Ureter (tissue), 1 donor: Measurements from ENCODE around the gene LHPP. TPM values are rescaled to one million over a fixed set of nuclear protein-coding genes. Genes with fewer than 3 reads are reported as not detected.
A peak's percentile ranks its signal among the peaks of the same experiment; 100 is the strongest.

ENCODE experiments used
- DNase-seq: peaks from one replicate; pipeline ENCODE4 v3.0.0-alpha.2; 2020; ENCODE audit warnings: low spot score
- total RNA-seq: library from RNA; stranded (reverse); gene quantifications from one replicate; pipeline ENCODE4 v1.2.4, GENCODE V29; 2023
- donor health status: DM: yes; HTN: yes; CAD: no.

Gene LHPP
- total RNA-seq, 1 donor from 2014 or later = 37.9 TPM

DNA sequence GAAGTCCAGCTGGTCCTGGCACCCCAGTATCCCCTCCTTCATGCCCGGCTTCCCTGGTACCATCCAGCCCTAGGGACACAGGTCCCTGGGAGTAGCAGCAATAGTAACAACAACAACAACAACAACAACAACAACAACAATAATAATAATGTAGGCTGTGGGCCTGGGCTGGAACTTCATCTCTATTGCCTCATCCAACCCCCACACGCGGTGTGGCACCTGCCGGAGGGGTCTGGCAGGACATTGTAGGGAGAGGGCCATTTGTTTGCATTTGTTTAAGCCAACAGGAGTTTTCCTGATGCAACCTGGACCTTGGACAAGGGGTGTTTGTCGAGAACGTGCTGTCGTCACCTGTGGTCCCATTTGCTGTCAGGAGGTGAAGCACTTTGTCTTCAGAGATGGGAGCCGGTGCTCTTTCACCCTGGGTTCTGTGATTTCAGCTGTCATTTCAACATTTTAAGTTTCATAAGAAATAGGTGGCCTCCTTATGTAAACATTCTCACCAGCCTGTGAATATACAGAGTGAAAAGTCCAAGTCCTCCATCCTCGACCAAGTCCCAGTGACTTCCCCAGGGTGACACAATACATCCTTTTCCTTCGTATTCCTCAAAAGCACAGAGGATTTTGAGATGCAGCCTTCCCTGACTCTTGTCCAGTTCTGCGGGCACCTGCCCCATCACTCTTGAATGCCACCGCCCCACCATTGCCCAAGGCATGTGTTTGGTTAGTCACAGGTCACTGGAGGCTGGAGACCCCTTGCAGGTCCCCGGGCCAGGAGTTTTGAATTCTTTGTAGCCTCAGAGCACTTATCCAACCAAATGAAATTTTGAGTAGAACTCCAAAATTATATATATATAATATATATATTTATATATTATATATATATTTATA is 9.2 kb downstream of the LHPP start:
- DNase-seq = no peak

DNA sequence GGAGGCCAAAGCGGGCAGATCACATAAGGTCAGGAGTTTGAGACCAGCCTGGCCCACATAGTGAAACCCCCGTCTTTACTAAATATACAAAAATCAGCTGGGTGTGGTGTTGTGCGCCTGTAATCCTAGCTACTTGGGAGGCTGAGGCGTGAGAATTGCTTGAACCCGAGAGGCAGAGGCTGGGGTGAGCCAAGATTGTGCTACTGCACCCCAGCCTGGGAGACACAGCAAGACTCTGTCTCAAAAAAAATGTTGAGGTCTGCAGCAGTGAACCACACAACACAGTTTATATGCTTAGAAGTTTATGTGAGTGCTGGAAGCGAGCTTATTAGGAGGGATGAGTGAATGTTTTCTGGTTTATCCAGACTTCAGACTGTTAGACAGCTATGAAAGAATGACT is 10.4 kb downstream of the LHPP start:
- no peak for DNase-seq

DNA sequence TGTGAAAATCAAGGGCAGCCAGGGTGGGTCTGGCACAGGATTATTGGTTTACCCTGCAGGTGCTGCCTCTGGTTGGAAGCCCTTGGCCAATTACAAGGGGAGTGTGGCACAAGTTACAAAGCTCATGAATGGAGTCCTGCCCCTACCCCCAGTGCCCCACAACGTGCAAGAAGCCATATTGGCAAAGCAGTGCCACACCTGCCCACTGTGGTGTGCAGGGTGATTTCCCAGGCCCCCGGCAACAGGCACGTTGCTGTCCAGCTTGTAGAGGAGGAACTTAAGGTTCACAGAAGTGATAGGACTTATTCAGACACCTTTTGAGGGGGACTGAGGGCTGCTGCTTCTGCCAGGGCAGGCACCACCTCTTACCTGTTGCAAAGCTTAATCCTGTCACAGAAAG is 11.4 kb downstream of the LHPP start:
- DNase-seq = no peak

DNA sequence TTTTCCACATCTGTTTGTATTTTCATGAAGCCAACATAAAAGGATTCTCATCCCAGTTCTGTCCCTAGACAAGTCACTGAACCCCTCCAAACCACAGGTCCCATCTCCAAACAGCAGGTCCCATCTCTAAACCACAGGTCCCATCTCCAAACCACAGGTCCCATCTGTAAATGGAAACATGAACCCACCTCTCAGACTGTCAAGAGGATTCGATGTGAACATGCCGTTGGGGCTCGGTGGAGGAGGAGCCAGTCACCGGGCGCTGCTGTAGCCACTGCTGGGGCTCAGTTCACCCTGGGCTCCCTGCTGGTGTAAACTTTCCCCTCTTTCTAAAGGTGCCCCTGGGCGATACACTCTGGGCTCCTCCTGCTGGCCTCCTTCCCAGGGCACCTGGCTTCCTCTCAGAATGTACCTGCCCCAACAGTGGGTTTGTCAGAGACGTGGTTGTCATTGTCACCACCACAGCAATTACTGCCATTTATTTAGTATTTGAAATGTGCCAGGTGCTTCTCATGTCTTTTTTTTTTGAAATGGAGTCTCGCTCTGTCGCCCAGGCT is 13.0 kb downstream of the LHPP start:
- no peak for DNase-seq

DNA sequence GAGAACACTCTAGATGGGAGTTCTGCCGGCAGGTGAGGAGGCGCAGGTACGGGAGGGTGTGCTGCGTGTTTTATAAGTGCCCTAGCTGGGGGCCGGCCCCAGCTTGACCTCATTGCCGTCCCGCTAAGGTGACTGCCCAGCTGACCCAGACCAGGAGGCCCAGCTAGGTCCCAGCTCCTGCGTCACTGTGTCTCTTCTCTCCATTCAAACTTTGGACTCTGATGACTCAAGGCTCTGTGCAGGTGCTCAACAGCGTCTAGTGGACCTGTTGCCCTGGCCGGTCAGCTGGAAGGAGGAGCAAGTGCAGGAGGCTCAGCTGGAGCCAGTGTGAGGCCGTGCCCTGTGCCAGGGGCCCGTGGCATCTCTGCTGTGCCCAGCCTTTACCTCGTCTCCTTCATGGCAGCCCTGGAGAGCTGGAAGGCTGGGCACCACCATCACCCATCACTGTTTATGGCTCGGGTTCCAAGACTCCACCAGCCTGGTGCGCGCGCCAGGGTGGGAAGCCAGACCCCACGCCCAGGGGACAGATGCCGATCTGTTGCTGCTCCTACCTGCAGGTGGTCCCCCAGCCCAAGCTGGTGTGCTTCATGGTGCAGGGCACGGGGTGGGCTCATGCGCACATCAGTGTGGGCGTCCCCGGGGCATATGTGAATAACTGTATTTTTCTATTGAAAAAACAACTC is 14.6 kb downstream of the LHPP start:
- DNase-seq = no peak

DNA sequence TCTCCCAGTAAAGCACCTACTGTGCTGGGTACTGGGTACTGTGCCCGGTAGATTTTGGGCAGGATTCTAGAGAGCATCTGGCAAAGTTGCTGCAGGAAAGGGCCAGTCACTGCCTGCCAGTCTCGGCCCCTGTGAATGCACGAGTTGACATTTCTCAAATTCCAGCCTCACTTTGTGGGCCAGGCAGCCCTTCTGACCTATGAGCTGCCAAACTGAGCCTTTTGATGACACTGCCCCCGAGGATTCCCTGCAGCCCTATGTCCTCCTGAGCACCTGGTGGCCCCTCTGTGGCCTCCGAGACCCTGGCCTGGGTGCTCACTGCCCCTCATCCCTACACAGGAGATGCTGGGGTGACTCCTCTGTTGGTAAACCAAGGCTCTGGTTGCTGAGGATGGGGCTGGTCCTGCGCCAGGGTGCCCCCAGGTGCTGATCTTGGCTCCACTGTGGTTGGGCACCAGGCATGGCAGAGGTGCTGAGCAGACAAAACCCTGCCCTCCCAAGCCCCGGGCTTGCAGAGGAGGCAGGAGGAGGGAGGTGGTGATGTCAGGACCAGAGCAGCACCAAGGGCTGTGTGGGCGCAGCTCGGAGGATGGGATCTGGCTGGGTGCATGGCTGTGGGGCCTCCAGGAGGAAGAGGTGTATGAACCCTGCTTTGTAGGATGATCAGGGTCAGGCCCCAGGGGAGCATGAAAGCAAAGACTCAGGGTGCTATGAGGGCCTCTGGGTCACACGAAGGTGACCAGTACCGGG is 16.2 kb downstream of the LHPP start:
- DNase-seq = no peak

DNA sequence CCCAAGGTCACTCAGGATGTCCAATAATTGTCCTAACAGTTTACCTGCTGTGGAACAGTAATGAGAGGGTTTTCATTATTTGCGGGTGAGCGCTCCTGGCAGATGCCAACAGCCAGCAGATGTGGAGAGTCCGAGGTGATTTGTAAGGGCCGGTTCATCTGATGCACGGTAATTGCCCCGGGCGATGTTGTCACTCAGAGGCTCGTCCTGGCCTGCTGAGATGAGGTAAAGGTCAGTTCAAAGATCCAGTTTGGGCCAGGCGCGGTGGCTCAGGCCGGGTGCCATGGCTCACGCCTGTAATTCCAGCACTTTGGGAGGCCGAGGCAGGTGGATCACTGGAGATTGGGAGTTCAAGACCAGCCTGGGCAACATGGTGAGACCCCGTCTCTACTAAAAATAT is 16.9 kb downstream of the LHPP start:
- no peak for DNase-seq

DNA sequence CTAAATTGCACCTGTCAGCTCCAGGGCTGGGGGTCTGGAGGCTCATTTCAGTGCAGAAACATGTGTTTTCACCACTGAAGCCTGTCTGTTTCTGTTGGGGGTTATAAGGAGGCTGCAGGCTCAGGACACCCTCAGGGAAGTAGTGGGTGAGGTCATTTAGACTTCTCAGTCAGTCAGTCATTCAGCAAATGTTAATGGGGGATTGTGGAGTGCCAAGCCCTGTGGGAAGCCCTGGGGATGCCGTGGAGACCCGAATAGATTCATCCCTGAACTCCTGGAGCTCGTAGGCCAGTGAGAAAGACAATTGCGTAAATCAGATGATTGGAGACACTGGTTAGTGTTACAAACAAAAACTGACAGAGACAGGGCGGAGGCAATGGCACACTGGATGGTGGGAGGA is 19.2 kb downstream of the LHPP start:
- DNase-seq = no peak

DNA sequence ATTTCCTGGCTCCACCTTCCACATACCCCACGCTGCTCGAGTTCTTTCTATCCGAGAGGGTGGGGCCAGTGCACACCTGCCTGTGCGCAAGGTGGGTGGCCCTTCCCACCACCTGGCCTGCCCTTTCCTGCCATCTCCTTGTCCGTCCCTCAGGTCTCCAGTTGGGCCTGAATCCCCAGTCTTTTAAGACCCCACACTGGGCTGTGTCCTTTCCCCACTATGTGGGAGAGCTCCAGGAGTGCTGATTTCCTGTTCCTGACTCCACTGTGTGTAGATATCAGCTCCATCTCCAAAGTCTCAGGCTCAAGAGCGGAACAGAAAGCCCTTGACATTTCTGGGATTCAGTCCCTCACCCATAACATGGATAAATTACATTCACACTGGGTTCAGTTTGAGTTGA is 20.1 kb downstream of the LHPP start:
- no peak for DNase-seq

DNA sequence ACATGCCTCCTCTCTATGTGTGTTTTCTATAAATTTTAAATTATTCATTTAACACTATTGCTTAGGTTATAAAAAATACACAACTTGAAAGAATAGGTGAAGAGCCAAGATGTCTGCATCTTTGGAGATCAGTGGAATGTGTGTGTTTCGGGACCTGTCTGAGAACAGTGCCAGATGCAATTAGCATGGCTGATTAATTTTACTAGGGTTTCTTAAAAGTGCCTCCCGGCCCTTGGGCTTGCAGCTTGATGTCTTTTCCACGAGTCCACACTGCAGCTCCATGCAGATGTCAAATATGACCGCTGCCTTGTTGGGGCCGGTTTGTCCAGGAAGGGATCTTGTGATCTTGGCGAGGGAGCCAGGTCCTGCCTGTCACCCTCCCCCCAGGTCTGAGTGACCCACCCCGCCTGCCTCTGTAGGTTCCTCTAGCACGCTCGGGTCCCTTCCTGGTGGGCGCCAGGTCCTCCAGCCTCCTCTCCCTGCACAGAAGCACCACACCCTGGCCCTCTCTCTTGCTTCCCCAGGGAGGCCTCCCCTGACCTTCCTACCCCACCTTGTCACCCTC is 20.7 kb downstream of the LHPP start:
- DNase-seq = no peak

DNA sequence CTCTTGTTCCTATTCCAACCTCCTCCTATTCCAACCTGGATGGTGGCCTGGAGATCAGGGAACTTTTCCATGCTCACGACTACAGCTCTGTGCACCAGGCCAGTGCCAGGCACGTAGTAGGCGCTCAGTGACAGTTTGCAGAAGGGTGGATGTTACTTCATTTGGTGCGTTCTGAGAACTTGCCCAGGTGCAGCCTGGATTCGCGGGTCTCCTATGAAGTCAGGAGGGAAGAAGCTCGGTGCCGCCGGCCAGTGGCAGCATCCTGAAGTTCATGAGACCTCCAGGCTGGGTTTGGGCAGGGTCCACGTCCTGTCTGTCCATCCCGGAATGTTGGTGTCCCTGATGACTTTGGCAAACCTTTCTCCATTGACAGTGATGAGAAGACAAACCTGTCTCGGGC is 21.3 kb downstream of the LHPP start:
- no peak for DNase-seq

DNA sequence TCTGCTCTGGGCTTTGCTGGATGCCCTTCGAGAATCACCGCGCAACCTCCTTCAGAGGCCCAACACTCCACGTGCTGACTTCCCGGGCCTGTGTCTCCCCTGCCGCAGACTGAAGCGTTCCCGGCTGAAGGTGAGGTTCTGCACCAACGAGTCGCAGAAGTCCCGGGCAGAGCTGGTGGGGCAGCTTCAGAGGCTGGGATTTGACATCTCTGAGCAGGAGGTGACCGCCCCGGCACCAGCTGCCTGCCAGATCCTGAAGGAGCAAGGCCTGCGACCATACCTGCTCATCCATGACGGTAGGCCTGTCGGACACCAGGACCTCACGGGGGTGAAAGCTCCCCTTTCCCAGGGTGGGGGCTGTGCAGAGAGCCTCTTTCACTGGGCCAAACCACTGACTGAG is 22.4 kb downstream of the LHPP start:
- no peak for DNase-seq

DNA sequence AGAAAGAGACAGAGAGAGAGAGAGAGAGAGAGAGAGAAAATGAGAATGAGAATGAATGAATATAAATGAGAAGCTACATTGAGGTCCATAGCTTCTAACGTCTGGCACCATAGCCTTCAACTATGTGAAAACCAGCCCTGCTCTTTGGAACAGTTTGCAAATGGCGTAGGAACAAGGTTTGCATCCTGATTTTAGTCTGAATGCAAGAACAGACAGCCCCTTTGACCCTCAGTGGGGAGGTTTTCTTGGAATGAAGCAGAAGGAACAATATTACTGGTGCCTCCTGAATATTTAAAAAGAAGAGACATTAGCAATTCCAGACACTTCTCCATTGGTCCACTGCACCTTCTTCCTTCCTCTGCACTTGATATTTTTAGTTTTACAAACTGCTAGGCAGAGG is 23.0 kb downstream of the LHPP start:
- no peak for DNase-seq

DNA sequence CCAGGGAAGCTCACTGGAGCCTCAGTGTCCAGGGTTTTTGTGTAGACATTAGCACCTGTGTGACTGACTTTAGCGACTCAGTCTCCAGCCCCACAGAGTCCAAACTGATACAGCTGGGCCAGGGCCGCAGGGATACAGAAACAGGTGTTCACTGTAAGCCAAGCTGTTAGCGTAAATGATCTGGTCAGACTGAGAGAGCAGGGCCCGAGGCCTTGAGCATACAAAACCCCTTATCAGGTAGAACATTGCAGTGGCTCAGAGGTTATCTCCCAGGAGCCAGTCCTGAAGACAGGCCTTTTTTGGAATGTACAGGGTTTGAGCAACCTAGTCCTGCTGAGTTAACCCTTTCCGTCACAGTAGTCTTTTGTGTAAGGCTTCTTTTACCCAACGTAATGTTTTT is 25.0 kb downstream of the LHPP start:
- no peak for DNase-seq

DNA sequence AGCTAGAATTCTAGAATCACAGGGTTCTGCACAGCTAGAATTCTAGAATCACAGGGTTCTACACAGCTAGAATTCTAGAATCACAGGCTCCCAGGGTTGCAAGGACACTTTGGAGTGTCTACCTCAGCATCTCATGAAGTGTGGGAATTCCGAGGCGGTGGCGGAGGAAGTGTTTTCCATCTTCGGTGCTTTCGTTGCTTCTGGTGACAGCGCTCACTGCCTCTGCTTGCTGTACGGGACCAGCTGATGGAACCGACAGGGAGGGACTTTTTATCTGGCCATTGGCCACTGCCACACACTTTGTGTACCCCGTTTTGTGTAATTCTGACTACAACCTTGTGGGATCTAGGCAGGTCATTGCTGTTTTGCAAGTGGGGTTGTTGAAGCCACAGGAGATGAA is 29.5 kb downstream of the LHPP start:
- DNase-seq = no peak

DNA sequence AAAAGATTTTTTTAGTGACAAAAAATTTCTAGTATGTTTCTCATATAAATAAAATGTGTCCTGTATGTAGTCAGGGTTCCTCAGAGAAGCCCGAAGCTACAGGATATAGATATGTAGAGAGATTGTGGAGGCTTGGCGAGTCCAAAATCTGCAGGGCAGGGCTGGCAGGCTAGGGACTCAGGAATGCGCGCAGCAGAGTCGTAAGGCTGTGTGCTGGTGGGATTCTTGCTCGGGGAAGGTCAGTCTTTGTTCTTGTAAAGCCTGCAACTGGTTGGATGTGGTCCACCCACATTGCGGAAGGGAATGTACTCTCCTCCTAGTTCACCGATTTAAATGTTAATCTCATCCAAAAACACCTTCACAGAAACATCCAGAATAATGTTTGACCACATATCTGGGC is 30.6 kb downstream of the LHPP start:
- DNase-seq = no peak

DNA sequence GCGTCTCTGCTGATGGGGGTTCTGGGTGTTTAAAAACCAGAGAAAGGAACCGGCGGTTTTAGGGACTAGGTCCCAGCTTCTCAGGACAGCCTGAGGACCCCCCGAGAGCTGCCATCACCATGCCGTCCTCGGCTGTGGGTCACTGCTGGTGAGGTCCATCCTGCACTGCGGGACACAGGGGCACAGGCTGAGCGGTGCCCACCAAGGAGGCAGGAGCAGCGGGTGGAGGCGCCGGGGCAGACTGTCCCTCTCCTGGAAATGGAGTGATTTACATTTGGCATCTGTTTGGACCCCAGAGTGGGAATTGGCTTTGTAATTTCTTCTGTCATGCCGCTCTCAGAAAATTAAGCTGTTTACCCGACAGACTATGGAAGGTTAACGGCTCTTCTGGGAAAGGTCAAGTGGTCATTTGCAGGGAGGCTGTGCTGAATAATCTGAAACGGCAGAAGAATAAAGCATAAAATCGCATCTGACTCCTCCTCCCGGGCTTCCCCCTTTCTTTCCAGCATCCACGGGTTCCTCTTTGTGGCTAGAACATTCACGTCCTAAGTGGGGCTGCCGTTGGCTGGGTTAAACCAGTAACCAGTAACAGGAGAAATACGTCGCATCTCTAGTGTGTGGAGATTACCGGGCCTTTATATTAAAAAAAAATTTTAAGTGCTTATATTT is 31.7 kb downstream of the LHPP start:
- no peak for DNase-seq

DNA sequence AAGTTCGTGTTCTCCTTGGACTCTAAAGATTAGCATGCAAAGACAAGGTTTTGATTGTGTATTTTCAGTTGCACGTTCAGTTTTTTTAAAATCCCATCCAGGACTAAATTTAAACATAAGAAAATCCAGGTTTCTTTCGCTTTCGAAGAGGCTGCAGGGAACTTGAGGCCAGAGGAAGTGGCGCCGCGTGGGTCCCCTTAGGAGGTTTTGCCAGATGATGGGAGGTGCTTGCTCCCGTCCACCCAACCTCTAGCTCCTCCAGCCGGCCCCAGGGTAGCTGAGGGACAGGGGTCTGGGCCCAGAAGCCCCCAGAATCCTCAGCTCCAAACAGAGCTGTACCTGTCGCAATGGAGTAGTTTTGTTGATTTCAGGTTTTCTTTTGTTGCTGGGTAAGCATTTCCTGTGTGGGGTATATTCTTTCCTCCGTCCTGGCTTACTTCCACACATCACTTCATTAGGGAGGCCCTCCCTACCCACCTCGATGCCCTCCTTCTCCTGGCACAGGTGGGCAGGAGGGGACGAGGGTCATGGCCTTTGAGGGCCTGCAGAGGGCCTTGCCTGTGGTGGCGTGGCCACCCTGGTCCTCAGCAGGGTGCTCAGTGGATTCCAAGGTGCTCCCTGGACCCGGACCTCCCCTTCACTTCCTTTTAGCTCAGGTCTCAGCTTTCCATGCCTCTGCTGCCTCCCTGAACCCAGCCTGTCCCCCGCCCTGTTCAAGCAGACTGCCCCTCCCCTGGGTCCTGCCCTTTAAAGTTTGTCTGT is 32.6 kb downstream of the LHPP start:
- DNase-seq = no peak

DNA sequence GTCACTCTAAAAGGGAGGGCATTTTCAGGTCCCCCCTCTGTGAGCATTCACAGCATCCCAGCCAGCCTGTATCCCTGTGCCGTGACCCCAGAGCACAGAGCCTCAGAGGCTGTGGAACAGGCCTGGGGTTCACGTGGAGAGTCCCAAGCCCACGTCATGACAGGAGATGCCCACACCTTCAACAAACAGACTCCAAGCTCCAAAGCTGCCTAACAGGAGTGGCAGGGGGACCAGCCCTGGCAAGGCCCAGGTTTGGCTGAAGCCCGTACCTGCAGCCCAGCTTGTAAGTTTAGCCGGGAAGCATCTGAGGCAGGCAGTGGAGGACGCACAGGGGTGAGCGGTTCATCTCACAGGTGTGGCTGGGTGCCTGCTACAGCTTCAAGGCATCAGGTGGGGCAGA is 33.5 kb downstream of the LHPP start:
- DNase-seq = peak; percentile 72

DNA sequence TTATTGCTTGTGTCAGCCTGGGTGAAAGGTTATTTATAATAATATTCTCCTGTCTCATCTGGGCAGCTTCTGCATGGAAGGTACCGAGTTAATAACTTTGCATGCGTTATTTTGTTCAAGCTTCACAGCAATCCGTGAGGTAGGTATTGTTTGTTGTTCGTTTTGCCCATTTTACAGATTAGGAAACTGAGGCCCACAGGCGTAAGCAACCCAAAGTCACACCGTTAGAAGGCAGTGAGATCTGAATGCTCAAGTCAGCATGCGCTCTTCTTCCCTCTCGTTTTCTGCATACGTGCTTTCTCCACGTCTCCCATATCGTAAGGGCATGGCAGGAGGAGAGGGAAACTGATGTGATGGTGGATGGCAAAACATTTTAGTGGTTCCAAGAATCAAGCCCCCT is 34.1 kb downstream of the LHPP start:
- no peak for DNase-seq

DNA sequence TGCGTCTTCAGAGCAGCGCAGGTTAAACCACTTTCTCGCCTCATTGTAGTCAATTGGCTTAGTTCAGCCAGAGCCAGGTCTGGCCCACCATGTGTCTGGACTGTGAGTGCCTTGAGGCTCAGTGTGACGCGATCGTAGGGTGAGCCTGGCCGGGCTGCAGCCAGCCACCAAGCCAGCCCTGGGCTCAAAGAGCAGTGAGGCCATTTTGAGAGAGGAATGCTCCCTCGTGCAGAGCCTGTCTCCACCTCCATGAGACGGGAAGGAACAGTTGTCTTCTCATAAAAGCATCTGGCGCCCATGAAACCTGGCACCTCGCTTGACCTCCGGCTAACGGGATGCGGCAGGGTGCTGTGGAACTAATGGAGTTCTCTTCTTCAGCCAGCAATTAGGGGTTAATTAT is 34.5 kb downstream of the LHPP start:
- no peak for DNase-seq
